ENCODE measurements around the gene IQSEC1.

Gene IQSEC1

DNA sequence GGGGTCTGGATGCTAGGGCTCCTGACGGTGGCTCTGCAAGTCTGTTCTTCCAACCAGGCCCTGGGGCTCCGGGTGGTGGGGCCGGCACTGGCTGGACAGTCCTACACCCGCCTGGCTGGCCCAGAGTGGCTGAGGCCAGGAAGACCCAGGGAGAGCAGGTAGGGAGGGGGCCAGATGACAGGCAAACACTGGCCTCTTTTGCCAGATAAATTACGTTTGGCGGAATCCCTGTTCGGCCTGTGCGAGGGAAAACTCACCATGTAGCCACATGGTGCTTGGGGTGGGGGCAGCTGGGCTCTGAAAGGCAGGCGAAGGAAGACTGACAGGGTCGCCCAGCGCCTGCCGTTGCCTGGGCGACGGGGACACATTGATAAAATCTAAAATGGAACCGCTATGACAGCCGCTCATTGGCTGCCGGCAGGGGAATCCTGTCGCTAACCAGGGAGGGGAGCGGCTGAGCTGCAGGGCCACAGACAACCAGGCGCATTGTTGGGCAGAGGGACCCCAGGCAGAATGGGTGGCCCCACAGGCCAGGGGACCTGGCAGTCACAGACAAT, 30.4 kb downstream of the IQSEC1 start:
- H3K9me3 ChIP-seq (ENCODE audit: control insufficient read depth in 5 of 5, low read length in 5 of 5): no peaks in the 10 kb centered on the region
- H3K9ac ChIP-seq (ENCODE audit: low read length in 5 of 5): no peak overlapping the region
- peaks cover 0 to 25% (median 19%) of the 10 kb centered on the region in 5 donors for H3K4me1 ChIP-seq (ENCODE audit: control insufficient read depth in 5 of 5, insufficient read depth in 5 of 5, low read length in 5 of 5)
- no peaks in the 10 kb centered on the region for H3K27me3 ChIP-seq (ENCODE audit: control insufficient read depth in 5 of 5, insufficient read depth in 4 of 5, low read length in 5 of 5)
- no peak overlapping the region for H3K4me3 ChIP-seq (ENCODE audit: low read depth in 1 of 5, low read length in 5 of 5)
- no peaks in the 10 kb centered on the region for H3K36me3 ChIP-seq (ENCODE audit: control insufficient read depth in 5 of 5, insufficient read depth in 5 of 5, low read length in 5 of 5)
- H3K27ac ChIP-seq (ENCODE audit: low read depth, low read length): no peak overlapping the region

DNA sequence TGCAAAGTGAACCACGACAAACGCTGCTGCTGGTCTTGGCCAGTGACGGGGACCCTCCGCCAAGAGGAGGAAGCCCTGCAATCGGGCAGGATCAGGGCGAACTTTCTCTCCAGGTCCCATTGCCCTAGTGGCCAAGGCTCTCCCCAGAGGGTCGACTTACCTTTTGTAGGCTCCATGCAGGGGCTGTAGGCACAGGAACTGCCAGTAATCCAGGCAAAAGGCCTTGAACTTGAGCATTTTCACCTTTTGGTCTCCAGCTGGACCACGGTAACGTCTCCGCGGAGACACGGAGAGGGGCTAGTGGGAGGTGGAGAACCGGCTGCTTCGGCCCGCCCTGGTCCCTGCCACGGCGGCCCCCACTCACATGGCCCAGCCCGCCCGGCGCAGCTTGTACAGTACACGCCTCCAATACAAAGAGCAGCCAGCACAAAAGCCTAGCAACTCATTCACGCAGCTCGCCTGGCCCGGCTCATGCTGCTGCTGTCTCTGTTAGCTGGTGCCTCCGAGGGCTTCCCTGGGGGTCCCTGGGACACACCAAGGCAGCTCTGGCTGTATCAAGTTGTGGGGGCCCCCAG, 31.0 kb downstream of the IQSEC1 start:
- Histone ChIP-seq H3K27ac (ENCODE audit: low read depth, low read length) (no peak overlapping the region), H3K9me3 (ENCODE audit: control insufficient read depth in 5 of 5, low read length in 5 of 5) (no peaks in the 10 kb centered on the region), H3K4me1 (ENCODE audit: control insufficient read depth in 5 of 5, insufficient read depth in 5 of 5, low read length in 5 of 5) (peaks cover 0 to 20% (median 13%) of the 10 kb centered on the region in 5 donors), H3K4me3 (ENCODE audit: low read depth in 1 of 5, low read length in 5 of 5) (no peak overlapping the region), H3K9ac (ENCODE audit: low read length in 5 of 5) (no peak overlapping the region), H3K27me3 (ENCODE audit: control insufficient read depth in 5 of 5, insufficient read depth in 4 of 5, low read length in 5 of 5) (no peaks in the 10 kb centered on the region), H3K36me3 (ENCODE audit: control insufficient read depth in 5 of 5, insufficient read depth in 5 of 5, low read length in 5 of 5) (no peaks in the 10 kb centered on the region)

DNA sequence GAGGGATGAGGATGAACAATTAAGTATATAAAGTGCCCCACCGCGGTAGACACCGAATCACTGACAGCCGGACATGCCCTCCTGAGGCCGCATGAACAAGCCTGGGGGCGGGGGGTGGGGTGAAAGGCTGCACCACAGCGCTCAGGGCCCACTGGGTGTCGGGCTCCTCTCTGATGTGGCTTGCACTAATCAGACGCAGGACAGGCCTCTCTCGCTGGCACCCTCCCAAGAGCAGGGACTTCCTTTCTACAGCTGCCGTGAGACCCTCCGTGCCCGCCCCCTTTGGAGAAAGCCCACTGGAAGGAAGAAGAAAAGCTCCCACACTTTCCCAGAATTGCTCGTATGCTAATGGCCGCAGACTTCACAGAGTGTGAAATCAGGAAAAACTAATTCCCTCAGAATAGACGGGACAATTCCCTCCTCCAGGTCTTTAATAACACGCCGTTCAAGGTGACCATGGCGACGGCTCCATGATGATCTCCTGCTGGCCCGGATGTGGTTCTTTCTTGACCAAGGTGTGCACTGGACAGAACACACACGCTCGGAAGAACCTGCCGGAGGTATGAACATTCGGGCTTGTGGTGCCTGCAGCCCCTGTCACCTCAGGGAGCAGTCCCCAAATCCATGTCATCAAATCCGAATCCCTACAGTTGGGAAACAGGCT, 32.0 kb downstream of the IQSEC1 start:
- Histone ChIP-seq H3K27ac (ENCODE audit: low read depth, low read length) (no peak overlapping the region), H3K27me3 (ENCODE audit: control insufficient read depth in 5 of 5, insufficient read depth in 4 of 5, low read length in 5 of 5) (no peaks in the 10 kb centered on the region), H3K4me3 (ENCODE audit: low read depth in 1 of 5, low read length in 5 of 5) (no peak overlapping the region), H3K9me3 (ENCODE audit: control insufficient read depth in 5 of 5, low read length in 5 of 5) (no peaks in the 10 kb centered on the region), H3K36me3 (ENCODE audit: control insufficient read depth in 5 of 5, insufficient read depth in 5 of 5, low read length in 5 of 5) (no peaks in the 10 kb centered on the region), H3K4me1 (ENCODE audit: control insufficient read depth in 5 of 5, insufficient read depth in 5 of 5, low read length in 5 of 5) (peaks cover 0 to 15% (median 4%) of the 10 kb centered on the region in 5 donors), H3K9ac (ENCODE audit: low read length in 5 of 5) (no peak overlapping the region)

DNA sequence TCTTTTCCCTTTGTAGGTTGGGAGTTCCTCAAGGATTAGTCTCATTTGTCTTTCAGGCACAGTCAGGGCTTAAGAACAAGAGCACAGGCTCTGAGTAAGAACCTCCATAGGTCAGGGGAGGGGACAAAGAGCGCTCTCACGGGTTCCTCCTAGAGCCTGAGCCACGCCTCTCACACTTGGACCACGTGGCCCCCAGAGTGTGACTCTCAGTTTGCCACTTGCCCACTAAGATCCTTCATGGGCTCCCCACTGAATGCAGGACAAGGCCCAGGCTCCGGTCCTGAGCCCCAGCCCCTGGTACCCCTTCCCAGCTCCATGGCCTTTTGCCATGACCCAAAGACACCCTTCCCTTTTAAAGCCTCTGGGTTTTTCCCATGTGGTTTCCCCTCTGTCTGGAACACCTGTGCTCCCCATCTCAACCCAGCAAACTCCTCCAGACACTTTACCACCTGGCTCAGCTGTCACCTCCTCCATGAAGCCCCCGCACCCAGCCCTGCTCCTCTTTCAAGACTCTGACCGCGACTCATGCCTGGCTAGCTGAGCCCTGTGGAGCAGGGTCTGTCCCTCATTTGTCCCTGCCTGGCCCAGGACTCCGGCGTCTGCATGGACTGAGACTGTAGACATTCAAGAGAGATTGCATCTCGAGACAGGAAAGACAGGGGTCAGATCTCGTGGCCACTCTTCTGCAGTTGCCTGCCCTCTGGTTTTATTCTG, 32.7 kb downstream of the IQSEC1 start:
- H3K27me3 ChIP-seq (ENCODE audit: control insufficient read depth in 5 of 5, insufficient read depth in 4 of 5, low read length in 5 of 5): no peaks in the 10 kb centered on the region
- no peak overlapping the region for H3K9ac ChIP-seq (ENCODE audit: low read length in 5 of 5)
- no peak overlapping the region for H3K27ac ChIP-seq (ENCODE audit: low read depth, low read length)
- no peak overlapping the region for H3K4me3 ChIP-seq (ENCODE audit: low read depth in 1 of 5, low read length in 5 of 5)
- no peaks in the 10 kb centered on the region for H3K9me3 ChIP-seq (ENCODE audit: control insufficient read depth in 5 of 5, low read length in 5 of 5)
- peaks cover 0 to 11% (median 0%) of the 10 kb centered on the region in 5 donors for H3K4me1 ChIP-seq (ENCODE audit: control insufficient read depth in 5 of 5, insufficient read depth in 5 of 5, low read length in 5 of 5)
- no peaks in the 10 kb centered on the region for H3K36me3 ChIP-seq (ENCODE audit: control insufficient read depth in 5 of 5, insufficient read depth in 5 of 5, low read length in 5 of 5)

DNA sequence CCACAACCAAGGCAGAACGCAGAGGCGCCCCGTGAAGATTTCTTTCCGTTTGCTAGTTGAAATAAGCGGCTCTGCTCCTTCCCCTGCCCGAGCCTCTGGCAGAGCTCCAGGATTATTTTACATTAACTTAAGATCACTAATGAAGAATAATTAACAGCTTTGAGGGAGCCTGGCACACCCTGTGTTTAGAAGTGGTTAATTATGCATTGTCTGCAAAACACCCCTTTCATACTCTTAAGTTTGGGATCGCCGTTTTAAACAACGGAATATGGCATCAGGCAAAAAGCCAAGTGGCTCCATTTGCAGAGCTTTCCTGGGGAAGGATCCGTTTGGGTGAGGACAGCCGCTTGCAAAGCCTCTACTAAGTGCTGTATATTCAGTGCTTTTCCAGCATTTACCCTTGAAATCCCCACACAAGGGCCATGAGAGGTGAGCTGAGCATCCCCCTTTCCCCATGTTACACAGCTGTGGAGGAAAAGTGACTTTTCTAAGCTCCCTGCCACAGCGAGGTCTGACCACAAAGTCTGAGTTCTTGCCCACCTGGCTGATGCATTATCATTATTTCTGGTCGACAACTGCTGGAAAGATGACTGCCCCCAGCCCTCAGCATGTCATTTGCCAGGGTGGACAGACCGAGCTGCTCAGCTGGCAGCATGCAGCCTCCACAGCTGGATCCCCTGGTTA, 33.9 kb downstream of the IQSEC1 start:
- Histone ChIP-seq H3K27ac (ENCODE audit: low read depth, low read length) (no peak overlapping the region), H3K9ac (ENCODE audit: low read length in 5 of 5) (peak overlapping the region in 1 of 5 donors; percentile 16), H3K4me3 (ENCODE audit: low read depth in 1 of 5, low read length in 5 of 5) (peak overlapping the region in 1 of 5 donors; percentile 44), H3K27me3 (ENCODE audit: control insufficient read depth in 5 of 5, insufficient read depth in 4 of 5, low read length in 5 of 5) (no peaks in the 10 kb centered on the region), H3K9me3 (ENCODE audit: control insufficient read depth in 5 of 5, low read length in 5 of 5) (no peaks in the 10 kb centered on the region), H3K36me3 (ENCODE audit: control insufficient read depth in 5 of 5, insufficient read depth in 5 of 5, low read length in 5 of 5) (no peaks in the 10 kb centered on the region), H3K4me1 (ENCODE audit: control insufficient read depth in 5 of 5, insufficient read depth in 5 of 5, low read length in 5 of 5) (peaks cover 4 to 11% (median 7%) of the 10 kb centered on the region in 5 donors)

DNA sequence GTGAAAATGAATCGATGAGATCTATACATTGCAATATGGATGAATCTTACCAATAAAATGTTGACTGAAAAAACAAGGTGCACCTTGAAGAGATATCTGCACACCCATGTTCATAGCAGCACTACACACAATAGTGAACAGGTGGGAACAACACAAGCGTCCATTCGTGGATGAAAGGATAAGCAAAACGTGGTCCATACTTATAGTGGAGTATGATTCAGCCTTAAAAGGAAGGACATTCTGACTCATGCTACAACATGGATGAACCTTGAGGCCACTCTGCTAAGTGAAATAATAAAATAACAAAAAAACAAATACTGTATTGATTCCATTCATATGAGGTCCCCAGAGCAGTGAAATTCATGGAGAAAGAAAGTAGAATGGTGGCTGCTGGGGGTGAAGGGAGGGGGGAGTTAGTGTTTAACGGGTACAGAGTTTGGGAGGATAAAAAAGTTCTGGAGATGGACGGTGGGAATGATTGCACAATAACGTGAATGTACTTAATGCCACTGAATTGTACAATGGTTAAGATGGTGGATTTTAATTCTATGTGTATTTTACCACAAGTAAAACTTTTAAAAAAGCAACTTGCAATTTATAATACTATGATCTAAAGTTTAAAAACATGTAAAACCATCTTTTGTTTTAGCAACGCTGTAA, 35.6 kb downstream of the IQSEC1 start:
- H3K4me1 ChIP-seq (ENCODE audit: control insufficient read depth in 5 of 5, insufficient read depth in 5 of 5, low read length in 5 of 5): peaks cover 4 to 11% (median 7%) of the 10 kb centered on the region in 5 donors
- no peak overlapping the region for H3K27ac ChIP-seq (ENCODE audit: low read depth, low read length)
- no peaks in the 10 kb centered on the region for H3K27me3 ChIP-seq (ENCODE audit: control insufficient read depth in 5 of 5, insufficient read depth in 4 of 5, low read length in 5 of 5)

DNA sequence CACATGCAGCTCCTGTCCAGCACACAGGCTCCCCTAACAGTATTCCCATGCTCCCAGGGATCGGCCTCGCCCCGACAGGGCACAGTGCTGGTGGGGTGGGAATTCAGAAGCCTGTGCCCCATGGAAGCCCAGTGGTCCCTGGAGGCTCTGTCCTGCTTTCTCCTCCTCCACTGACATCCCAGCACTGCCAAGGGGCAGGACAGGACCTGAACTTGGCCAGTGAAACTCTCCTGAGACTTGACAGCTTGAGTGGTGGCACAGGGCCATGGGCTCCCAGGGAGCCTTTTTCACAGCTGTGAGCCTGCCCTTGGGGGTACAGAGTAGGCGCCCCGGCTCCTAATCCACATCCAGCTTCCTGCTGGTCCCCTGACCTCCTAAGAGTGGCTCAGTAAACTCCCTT, 38.4 kb downstream of the IQSEC1 start:
- Histone ChIP-seq H3K4me3 (ENCODE audit: low read depth in 1 of 5, low read length in 5 of 5) (no peak overlapping the region), H3K9ac (ENCODE audit: low read length in 5 of 5) (no peak overlapping the region), H3K36me3 (ENCODE audit: control insufficient read depth in 5 of 5, insufficient read depth in 5 of 5, low read length in 5 of 5) (no peaks in the 10 kb centered on the region), H3K27ac (ENCODE audit: low read depth, low read length) (no peak overlapping the region), H3K27me3 (ENCODE audit: control insufficient read depth in 5 of 5, insufficient read depth in 4 of 5, low read length in 5 of 5) (no peaks in the 10 kb centered on the region), H3K4me1 (ENCODE audit: control insufficient read depth in 5 of 5, insufficient read depth in 5 of 5, low read length in 5 of 5) (peaks cover 3 to 8% (median 5%) of the 10 kb centered on the region in 5 donors), H3K9me3 (ENCODE audit: control insufficient read depth in 5 of 5, low read length in 5 of 5) (no peaks in the 10 kb centered on the region)

More for the DNA sequence above, 35.6 kb downstream of the IQSEC1 start:
- Histone ChIP-seq H3K36me3 (ENCODE audit: control insufficient read depth in 5 of 5, insufficient read depth in 5 of 5, low read length in 5 of 5) (no peaks in the 10 kb centered on the region), H3K9ac (ENCODE audit: low read length in 5 of 5) (no peak overlapping the region), H3K4me3 (ENCODE audit: low read depth in 1 of 5, low read length in 5 of 5) (no peak overlapping the region), H3K9me3 (ENCODE audit: control insufficient read depth in 5 of 5, low read length in 5 of 5) (no peaks in the 10 kb centered on the region)

DNA sequence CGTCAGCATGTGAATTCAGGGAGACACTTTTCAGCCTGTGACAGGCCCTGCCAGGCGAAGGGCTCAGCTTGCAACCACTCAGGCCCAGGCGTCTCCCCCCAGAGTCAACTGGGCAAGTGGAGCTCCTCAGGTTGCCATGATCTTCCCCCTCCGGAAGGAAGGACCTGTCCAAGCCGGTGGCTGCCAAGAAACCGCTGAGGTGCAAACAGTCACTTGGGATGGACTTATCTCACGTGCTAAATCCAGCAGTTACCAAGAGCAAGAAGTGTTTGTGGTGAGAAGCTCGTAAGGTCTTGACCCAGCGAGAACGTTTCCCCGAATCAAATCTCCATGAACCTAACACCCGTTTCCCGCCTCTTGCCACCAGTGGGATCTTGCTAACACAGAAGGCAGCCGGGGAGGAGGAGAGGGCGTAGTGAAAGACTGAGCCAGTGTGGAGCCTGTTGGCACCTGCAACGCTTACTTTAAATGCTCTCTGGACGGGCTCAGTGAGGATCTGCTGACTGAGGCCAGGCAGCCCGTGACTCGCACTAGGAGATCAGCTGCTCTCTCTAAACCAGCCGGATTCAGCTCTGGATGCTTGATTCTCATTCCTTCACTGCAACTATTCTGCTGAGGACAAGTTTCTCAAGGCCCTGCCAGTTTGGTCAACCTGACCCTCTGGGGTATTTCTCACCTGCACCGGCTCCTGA, 39.0 kb downstream of the IQSEC1 start:
- Histone ChIP-seq H3K4me1 (ENCODE audit: control insufficient read depth in 5 of 5, insufficient read depth in 5 of 5, low read length in 5 of 5) (peaks cover under 1 to 8% (median 4%) of the 10 kb centered on the region in 5 donors), H3K27me3 (ENCODE audit: control insufficient read depth in 5 of 5, insufficient read depth in 4 of 5, low read length in 5 of 5) (no peaks in the 10 kb centered on the region), H3K36me3 (ENCODE audit: control insufficient read depth in 5 of 5, insufficient read depth in 5 of 5, low read length in 5 of 5) (no peaks in the 10 kb centered on the region), H3K4me3 (ENCODE audit: low read depth in 1 of 5, low read length in 5 of 5) (no peak overlapping the region), H3K27ac (ENCODE audit: low read depth, low read length) (no peak overlapping the region), H3K9ac (ENCODE audit: low read length in 5 of 5) (no peak overlapping the region), H3K9me3 (ENCODE audit: control insufficient read depth in 5 of 5, low read length in 5 of 5) (no peaks in the 10 kb centered on the region)

DNA sequence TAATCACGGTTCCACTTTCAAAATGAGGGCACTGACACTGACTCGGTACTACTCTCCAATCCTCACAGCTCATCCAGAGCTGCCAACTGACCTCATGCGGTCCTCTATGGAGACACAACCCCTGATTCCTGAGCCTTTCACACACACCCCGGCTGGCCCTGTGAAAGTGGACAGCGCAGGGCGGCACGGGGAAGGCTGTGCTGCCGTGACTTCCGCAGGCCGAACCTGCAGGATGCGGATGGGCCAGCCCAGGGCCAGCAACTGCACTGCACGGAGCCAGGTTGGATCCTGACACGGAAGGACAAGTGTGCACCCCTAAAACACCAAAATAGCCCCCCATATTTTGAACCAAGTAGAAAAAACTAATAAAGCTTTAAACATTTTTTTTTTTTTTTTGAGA, 41.0 kb downstream of the IQSEC1 start:
- H3K9ac ChIP-seq (ENCODE audit: low read length in 5 of 5): no peak overlapping the region
- H3K27me3 ChIP-seq (ENCODE audit: control insufficient read depth in 5 of 5, insufficient read depth in 4 of 5, low read length in 5 of 5): no peaks in the 10 kb centered on the region
- no peak overlapping the region for H3K27ac ChIP-seq (ENCODE audit: low read depth, low read length)
- no peaks in the 10 kb centered on the region for H3K9me3 ChIP-seq (ENCODE audit: control insufficient read depth in 5 of 5, low read length in 5 of 5)
- H3K36me3 ChIP-seq (ENCODE audit: control insufficient read depth in 5 of 5, insufficient read depth in 5 of 5, low read length in 5 of 5): no peaks in the 10 kb centered on the region
- peaks cover 3 to 8% (median 4%) of the 10 kb centered on the region in 5 donors for H3K4me1 ChIP-seq (ENCODE audit: control insufficient read depth in 5 of 5, insufficient read depth in 5 of 5, low read length in 5 of 5)
- H3K4me3 ChIP-seq (ENCODE audit: low read depth in 1 of 5, low read length in 5 of 5): no peak overlapping the region
